H1 (cell line): ENCODE results near the gene TNPO3. TPM values are rescaled to one million over a fixed set of nuclear protein-coding genes. Genes with fewer than 3 reads are reported as not detected.

ENCODE experiments used
- BCL11A ChIP-seq, 2 experiments: IDR thresholded peaks; one replicate each; pipeline ENCODE4 v1.6.1; 2011; ENCODE audit warnings: low read depth in 2 of 2, low read length in 2 of 2, mild to moderate bottlenecking in 2 of 2
- EGR1 ChIP-seq: IDR thresholded peaks from 2 replicates; pipeline ENCODE4 v1.6.1; 2011; ENCODE audit warnings: low read depth, low read length, borderline replicate concordance
- GTF2F1 ChIP-seq: IDR thresholded peaks from 2 replicates; pipeline ENCODE4 v1.6.1; 2012; ENCODE audit warnings: low read depth, low read length, improper control_type of control experiment, borderline replicate concordance
- KDM4A ChIP-seq: IDR thresholded peaks from one replicate; pipeline ENCODE4 v1.7.1; 2012; ENCODE audit warnings: low read depth, mild to moderate bottlenecking, moderate library complexity, low read length, inconsistent platforms; ENCODE audit not compliant: severe bottlenecking
- MAX ChIP-seq: IDR thresholded peaks from 2 replicates; pipeline ENCODE4 v1.6.1; 2012; ENCODE audit warnings: inconsistent platforms
- POLR2AphosphoS5 ChIP-seq: IDR thresholded peaks from 2 replicates; pipeline ENCODE4 v1.6.1; 2011; ENCODE audit warnings: low read depth, low read length
- RBBP5 ChIP-seq: IDR thresholded peaks from 2 replicates; pipeline ENCODE4 v1.7.1; 2012; ENCODE audit warnings: low read depth, mild to moderate bottlenecking, inconsistent platforms, low read length, moderate library complexity, borderline replicate concordance
- RXRA ChIP-seq: IDR thresholded peaks from 2 replicates; pipeline ENCODE4 v1.6.1; 2011; ENCODE audit warnings: low read depth, mild to moderate bottlenecking, low read length, moderate library complexity; ENCODE audit not compliant: insufficient read depth
- SRF ChIP-seq: IDR thresholded peaks from 2 replicates; pipeline ENCODE4 v1.6.1; 2011; ENCODE audit warnings: mild to moderate bottlenecking, low read depth, low read length, moderate library complexity
- TEAD4 ChIP-seq: IDR thresholded peaks from 2 replicates; pipeline ENCODE4 v1.6.1; 2012; ENCODE audit warnings: low read depth, low read length, inconsistent platforms, mixed read lengths
- polyA plus RNA-seq, 7 experiments: library from polyadenylated mRNA; depleted of rRNA in 3 of 7; stranded (reverse) in 5 of 7; unstranded in 2 of 7; fragments of >200 nt in 5 of 7; fragments of 200-250 nt in 2 of 7; gene quantifications; 1 replicate in 5 of 7; 2 replicates in 1 of 7; 4 replicates in 1 of 7; pipeline versions ENCODE4 v1.2.1 to v1.2.3, GENCODE V29; 2011 to 2013; ENCODE audit warnings: missing spikeins in 2 of 7, mixed read lengths in 2 of 7
- total RNA-seq: library from RNA; stranded (reverse); fragmentation: NEBNext Ultra II Directional; extraction: Animal tissue kit (Norgen Biotek cat#: 25700); gene quantifications from 2 replicates; pipeline ENCODE4 v1.2.1, GENCODE V29; 2021

TNPO3 gene
- total and polyA plus RNA-seq, 2 of the 8 experiments (the other 6 are each of a cell fraction or from before 2014, with no cell fraction given) = 67.6 to 99.2 TPM

GRCh38 chr7:128939075-128939860 is 115.6 kb downstream of the TNPO3 start (continued):
- no peak for TF ChIP-seq GTF2F1
- no peak for TF ChIP-seq RXRA
- TF ChIP-seq POLR2AphosphoS5 = no peak
- no peak for TF ChIP-seq TEAD4
- TF ChIP-seq EGR1 = no peak
- TF ChIP-seq MAX = no peak
- no peak for TF ChIP-seq SRF
- no peak for TF ChIP-seq KDM4A
- TF ChIP-seq BCL11A (IDR thresholded peaks at IDR 0.05; ENCODE audit: low read depth in 2 of 2, low read length in 2 of 2) = no peak
- TF ChIP-seq RBBP5 = no peak
